ENCODE results near the gene LYPD6B.

Gene LYPD6B

DNA sequence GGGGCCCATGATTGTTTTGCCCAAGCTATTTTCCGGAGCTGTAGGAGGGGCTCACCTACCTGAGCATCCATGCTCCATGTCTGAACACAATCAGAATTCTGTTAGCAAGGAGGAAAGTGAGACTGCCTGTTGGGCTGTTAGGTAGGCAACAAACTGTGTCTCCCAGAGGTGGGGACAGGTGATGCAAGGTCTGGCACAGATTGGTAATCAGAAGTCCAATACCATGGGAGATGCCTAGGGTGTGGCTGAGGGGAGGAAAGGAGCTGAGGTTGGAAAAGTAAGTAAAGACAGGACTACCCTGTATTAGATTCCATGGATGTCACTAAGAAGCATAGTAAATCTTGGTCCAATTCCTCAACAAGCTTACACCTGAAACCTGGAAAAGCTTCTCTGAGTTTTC is 3.0 kb downstream of the LYPD6B start:
- H3K27ac ChIP-seq: no peak overlapping the region
- TF ChIP-seq EZH2 (IDR thresholded peaks at IDR 0.05): no peak
- no peak for TF ChIP-seq POLR2AphosphoS5 (IDR thresholded peaks at IDR 0.05; ENCODE audit: borderline replicate concordance, low read depth, low read length)
- no peak for TF ChIP-seq FOXP2 (optimal IDR thresholded peaks at IDR 0.05; ENCODE audit: control extremely low read depth, extremely low read length, insufficient read depth)
- no peak for DNase-seq (ENCODE audit: low read depth, low spot score)

GRCh38 chr2:149042881-149043280 is 4.4 kb downstream of the LYPD6B start:
- no peak for DNase-seq (ENCODE audit: low read depth, low spot score)
- H3K36me3 ChIP-seq (ENCODE audit: insufficient read depth, low read length): no peaks in the 10 kb centered on the region
- no peak for TF ChIP-seq POLR2AphosphoS5 (IDR thresholded peaks at IDR 0.05; ENCODE audit: borderline replicate concordance, low read depth, low read length)
- TF ChIP-seq FOXP2 (optimal IDR thresholded peaks at IDR 0.05; ENCODE audit: control extremely low read depth, extremely low read length, insufficient read depth): no peak
- TF ChIP-seq EZH2 (IDR thresholded peaks at IDR 0.05): no peak
- H3K4me3 ChIP-seq: no peak overlapping the region
- no peak overlapping the region for H3K27ac ChIP-seq
- H3K9ac ChIP-seq (ENCODE audit: insufficient read length): no peak overlapping the region
- H3K9me3 ChIP-seq (ENCODE audit: low read depth, low read length): no peaks in the 10 kb centered on the region

More for the DNA sequence above, 3.0 kb downstream of the LYPD6B start:
- H3K36me3 ChIP-seq (ENCODE audit: insufficient read depth, low read length): no peaks in the 10 kb centered on the region
- no peaks in the 10 kb centered on the region for H3K9me3 ChIP-seq (ENCODE audit: low read depth, low read length)
- H3K9ac ChIP-seq (ENCODE audit: insufficient read length): no peak overlapping the region
- H3K4me3 ChIP-seq: no peak overlapping the region

GRCh38 chr2:149044500-149044899 is 6.0 kb downstream of the LYPD6B start:
- no peaks in the 10 kb centered on the region for H3K36me3 ChIP-seq (ENCODE audit: insufficient read depth, low read length)
- no peak overlapping the region for H3K9ac ChIP-seq (ENCODE audit: insufficient read length)
- H3K27ac ChIP-seq: no peak overlapping the region
- TF ChIP-seq EZH2 (IDR thresholded peaks at IDR 0.05) (no peak), POLR2AphosphoS5 (IDR thresholded peaks at IDR 0.05; ENCODE audit: borderline replicate concordance, low read depth, low read length) (no peak), FOXP2 (optimal IDR thresholded peaks at IDR 0.05; ENCODE audit: control extremely low read depth, extremely low read length, insufficient read depth) (no peak)
- H3K4me3 ChIP-seq: no peak overlapping the region
- no peak for DNase-seq (ENCODE audit: low read depth, low spot score)
- H3K9me3 ChIP-seq (ENCODE audit: low read depth, low read length): no peaks in the 10 kb centered on the region

DNA sequence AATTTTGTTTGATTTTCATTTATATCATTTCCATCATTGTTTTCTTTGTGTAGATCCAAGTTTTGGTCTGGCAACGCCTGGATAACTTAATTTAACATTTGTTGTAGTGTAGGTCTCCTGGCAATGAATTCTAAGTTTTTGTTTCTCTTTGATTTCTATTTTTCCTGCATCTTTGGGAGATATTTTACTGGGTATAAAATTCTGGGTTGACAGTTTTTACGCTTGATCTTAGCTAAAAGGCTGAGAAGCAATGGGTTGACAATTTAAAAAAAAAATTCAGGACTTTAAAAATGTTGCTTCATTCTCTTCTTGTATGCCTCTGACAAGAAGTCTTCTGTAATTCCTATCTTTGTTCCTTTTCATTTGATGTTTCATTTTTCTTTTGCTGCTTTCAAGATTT is 8.6 kb downstream of the LYPD6B start:
- Histone ChIP-seq H3K9me3 (ENCODE audit: low read depth, low read length) (no peaks in the 10 kb centered on the region), H3K27ac (no peak overlapping the region), H3K4me3 (no peak overlapping the region), H3K36me3 (ENCODE audit: insufficient read depth, low read length) (no peaks in the 10 kb centered on the region), H3K9ac (ENCODE audit: insufficient read length) (no peak overlapping the region)
- no peak for DNase-seq (ENCODE audit: low read depth, low spot score)
- TF ChIP-seq POLR2AphosphoS5 (IDR thresholded peaks at IDR 0.05; ENCODE audit: borderline replicate concordance, low read depth, low read length) (no peak), FOXP2 (optimal IDR thresholded peaks at IDR 0.05; ENCODE audit: control extremely low read depth, extremely low read length, insufficient read depth) (no peak), EZH2 (IDR thresholded peaks at IDR 0.05) (no peak)

DNA sequence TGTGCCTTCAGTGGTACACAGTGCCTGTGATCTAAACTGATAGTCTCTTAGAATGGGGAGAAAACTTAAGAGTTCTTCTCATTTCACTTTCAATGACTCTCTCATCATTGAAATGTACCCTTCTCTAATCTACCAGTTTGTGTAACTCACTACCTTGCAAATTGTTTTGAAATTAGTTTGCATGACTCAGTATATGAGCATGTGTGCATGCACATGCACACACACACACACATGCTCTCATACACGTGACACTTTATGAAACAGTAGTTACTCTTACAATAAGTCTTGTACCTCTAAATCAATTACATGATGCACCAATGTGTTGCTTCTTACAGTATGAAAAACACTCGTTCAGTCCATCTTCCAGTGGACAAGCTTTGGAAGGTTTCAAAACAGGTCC is 10.6 kb downstream of the LYPD6B start:
- Histone ChIP-seq H3K36me3 (ENCODE audit: insufficient read depth, low read length) (no peaks in the 10 kb centered on the region), H3K27ac (no peak overlapping the region), H3K9me3 (ENCODE audit: low read depth, low read length) (no peaks in the 10 kb centered on the region)

GRCh38 chr2:149050188-149050587 is 11.7 kb downstream of the LYPD6B start:
- no peak for TF ChIP-seq EZH2 (IDR thresholded peaks at IDR 0.05)
- no peak for TF ChIP-seq POLR2AphosphoS5 (IDR thresholded peaks at IDR 0.05; ENCODE audit: borderline replicate concordance, low read depth, low read length)
- no peak for TF ChIP-seq FOXP2 (optimal IDR thresholded peaks at IDR 0.05; ENCODE audit: control extremely low read depth, extremely low read length, insufficient read depth)
- no peak overlapping the region for H3K27ac ChIP-seq
- no peak overlapping the region for H3K9ac ChIP-seq (ENCODE audit: insufficient read length)
- DNase-seq (ENCODE audit: low read depth, low spot score): no peak
- no peaks in the 10 kb centered on the region for H3K36me3 ChIP-seq (ENCODE audit: insufficient read depth, low read length)
- no peak overlapping the region for H3K4me3 ChIP-seq
- no peaks in the 10 kb centered on the region for H3K9me3 ChIP-seq (ENCODE audit: low read depth, low read length)

More for the DNA sequence above, 10.6 kb downstream of the LYPD6B start:
- DNase-seq (ENCODE audit: low read depth, low spot score): no peak
- no peak overlapping the region for H3K4me3 ChIP-seq
- TF ChIP-seq EZH2 (IDR thresholded peaks at IDR 0.05) (no peak), FOXP2 (optimal IDR thresholded peaks at IDR 0.05; ENCODE audit: control extremely low read depth, extremely low read length, insufficient read depth) (no peak)
- no peak overlapping the region for H3K9ac ChIP-seq (ENCODE audit: insufficient read length)

GRCh38 chr2:149055751-149056150 is 17.3 kb downstream of the LYPD6B start:
- no peaks in the 10 kb centered on the region for H3K36me3 ChIP-seq (ENCODE audit: insufficient read depth, low read length)
- no peak for TF ChIP-seq EZH2 (IDR thresholded peaks at IDR 0.05)
- no peak for TF ChIP-seq FOXP2 (optimal IDR thresholded peaks at IDR 0.05; ENCODE audit: control extremely low read depth, extremely low read length, insufficient read depth)
- no peak for TF ChIP-seq POLR2AphosphoS5 (IDR thresholded peaks at IDR 0.05; ENCODE audit: borderline replicate concordance, low read depth, low read length)
- no peak overlapping the region for H3K27ac ChIP-seq
- no peak overlapping the region for H3K9ac ChIP-seq (ENCODE audit: insufficient read length)
- H3K4me3 ChIP-seq: no peak overlapping the region
- DNase-seq (ENCODE audit: low read depth, low spot score): no peak
- no peaks in the 10 kb centered on the region for H3K9me3 ChIP-seq (ENCODE audit: low read depth, low read length)

GRCh38 chr2:149056541-149057255 is 18.2 kb downstream of the LYPD6B start:
- DNase-seq (ENCODE audit: low read depth, low spot score): no peak
- TF ChIP-seq POLR2AphosphoS5 (IDR thresholded peaks at IDR 0.05; ENCODE audit: borderline replicate concordance, low read depth, low read length): no peak
- TF ChIP-seq FOXP2 (optimal IDR thresholded peaks at IDR 0.05; ENCODE audit: control extremely low read depth, extremely low read length, insufficient read depth): no peak
- Histone ChIP-seq H3K9ac (ENCODE audit: insufficient read length) (no peak overlapping the region), H3K36me3 (ENCODE audit: insufficient read depth, low read length) (no peaks in the 10 kb centered on the region), H3K27ac (no peak overlapping the region), H3K4me3 (no peak overlapping the region), H3K9me3 (ENCODE audit: low read depth, low read length) (no peaks in the 10 kb centered on the region)

GRCh38 chr2:149057401-149057800 is 18.9 kb downstream of the LYPD6B start:
- TF ChIP-seq POLR2AphosphoS5 (IDR thresholded peaks at IDR 0.05; ENCODE audit: borderline replicate concordance, low read depth, low read length) (no peak), EZH2 (IDR thresholded peaks at IDR 0.05) (no peak), FOXP2 (optimal IDR thresholded peaks at IDR 0.05; ENCODE audit: control extremely low read depth, extremely low read length, insufficient read depth) (no peak)
- H3K9ac ChIP-seq (ENCODE audit: insufficient read length): no peak overlapping the region
- H3K27ac ChIP-seq: no peak overlapping the region

More at GRCh38 chr2:149057401-149057800, 18.9 kb downstream of the LYPD6B start:
- no peak for DNase-seq (ENCODE audit: low read depth, low spot score)
- no peaks in the 10 kb centered on the region for H3K9me3 ChIP-seq (ENCODE audit: low read depth, low read length)
- no peaks in the 10 kb centered on the region for H3K36me3 ChIP-seq (ENCODE audit: insufficient read depth, low read length)
- H3K4me3 ChIP-seq: no peak overlapping the region
